ENCODE results near the gene ALKBH3.

DNA sequence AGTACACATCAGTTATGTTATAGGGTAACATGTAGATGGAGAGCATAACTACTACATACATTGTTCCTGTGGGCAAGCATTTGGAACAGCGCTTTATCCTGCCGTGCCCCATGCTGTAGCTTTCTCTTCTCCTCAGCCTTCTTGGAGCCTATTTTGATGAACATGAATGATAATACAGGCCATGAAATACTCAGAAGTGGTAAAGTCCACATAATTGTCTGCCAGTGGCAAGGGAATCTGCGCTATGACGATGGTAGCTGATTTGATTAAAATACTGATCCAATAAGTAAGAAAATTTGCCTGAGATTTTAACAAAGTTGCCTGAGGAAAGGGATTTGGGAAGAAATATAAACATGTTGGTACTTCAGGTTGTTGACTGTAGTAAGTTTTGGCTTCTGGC, 23.3 kb downstream of the ALKBH3 start:
- TF ChIP-seq EZH2 (IDR thresholded peaks at IDR 0.05) (no peak), EZH2phosphoT487 (IDR thresholded peaks at IDR 0.05) (no peak)
- TF ChIP-seq, protein P1, sequence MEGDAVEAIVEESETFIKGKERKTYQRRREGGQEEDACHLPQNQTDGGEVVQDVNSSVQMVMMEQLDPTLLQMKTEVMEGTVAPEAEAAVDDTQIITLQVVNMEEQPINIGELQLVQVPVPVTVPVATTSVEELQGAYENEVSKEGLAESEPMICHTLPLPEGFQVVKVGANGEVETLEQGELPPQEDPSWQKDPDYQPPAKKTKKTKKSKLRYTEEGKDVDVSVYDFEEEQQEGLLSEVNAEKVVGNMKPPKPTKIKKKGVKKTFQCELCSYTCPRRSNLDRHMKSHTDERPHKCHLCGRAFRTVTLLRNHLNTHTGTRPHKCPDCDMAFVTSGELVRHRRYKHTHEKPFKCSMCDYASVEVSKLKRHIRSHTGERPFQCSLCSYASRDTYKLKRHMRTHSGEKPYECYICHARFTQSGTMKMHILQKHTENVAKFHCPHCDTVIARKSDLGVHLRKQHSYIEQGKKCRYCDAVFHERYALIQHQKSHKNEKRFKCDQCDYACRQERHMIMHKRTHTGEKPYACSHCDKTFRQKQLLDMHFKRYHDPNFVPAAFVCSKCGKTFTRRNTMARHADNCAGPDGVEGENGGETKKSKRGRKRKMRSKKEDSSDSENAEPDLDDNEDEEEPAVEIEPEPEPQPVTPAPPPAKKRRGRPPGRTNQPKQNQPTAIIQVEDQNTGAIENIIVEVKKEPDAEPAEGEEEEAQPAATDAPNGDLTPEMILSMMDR (IDR thresholded peaks at IDR 0.05) = no peak
